ENCODE measurements around the gene HMCN1. TPM values are rescaled to one million over a fixed set of nuclear protein-coding genes. Genes with fewer than 3 reads are reported as not detected.
"Not testable (repeated sequence)": the region's sequence is repeated elsewhere in the genome, so short reads cannot be mapped to it uniquely, and the experiment has no call there.

HMCN1 gene
- total RNA-seq, 1 donor from 2014 or later: 80.0 TPM

- H3K4me1 Mint-ChIP-seq (ENCODE audit: low read depth): peaks cover 48% of the 10 kb centered on the region
- DNase-seq (ENCODE audit: low spot score): no peak
- no peaks in the 10 kb centered on the region for H3K27me3 Mint-ChIP-seq (ENCODE audit: low read depth)
- H3K27ac Mint-ChIP-seq (ENCODE audit: unreplicated experiment): no peak overlapping the region
- peaks cover 15% of the 10 kb centered on the region for H3K36me3 Mint-ChIP-seq (ENCODE audit: low read depth)
- TF ChIP-seq, protein P1, sequence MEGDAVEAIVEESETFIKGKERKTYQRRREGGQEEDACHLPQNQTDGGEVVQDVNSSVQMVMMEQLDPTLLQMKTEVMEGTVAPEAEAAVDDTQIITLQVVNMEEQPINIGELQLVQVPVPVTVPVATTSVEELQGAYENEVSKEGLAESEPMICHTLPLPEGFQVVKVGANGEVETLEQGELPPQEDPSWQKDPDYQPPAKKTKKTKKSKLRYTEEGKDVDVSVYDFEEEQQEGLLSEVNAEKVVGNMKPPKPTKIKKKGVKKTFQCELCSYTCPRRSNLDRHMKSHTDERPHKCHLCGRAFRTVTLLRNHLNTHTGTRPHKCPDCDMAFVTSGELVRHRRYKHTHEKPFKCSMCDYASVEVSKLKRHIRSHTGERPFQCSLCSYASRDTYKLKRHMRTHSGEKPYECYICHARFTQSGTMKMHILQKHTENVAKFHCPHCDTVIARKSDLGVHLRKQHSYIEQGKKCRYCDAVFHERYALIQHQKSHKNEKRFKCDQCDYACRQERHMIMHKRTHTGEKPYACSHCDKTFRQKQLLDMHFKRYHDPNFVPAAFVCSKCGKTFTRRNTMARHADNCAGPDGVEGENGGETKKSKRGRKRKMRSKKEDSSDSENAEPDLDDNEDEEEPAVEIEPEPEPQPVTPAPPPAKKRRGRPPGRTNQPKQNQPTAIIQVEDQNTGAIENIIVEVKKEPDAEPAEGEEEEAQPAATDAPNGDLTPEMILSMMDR (IDR thresholded peaks at IDR 0.05): no peak
- peaks cover 5% of the 10 kb centered on the region for H3K9me3 Mint-ChIP-seq (ENCODE audit: low read depth)
- H3K4me3 Mint-ChIP-seq (ENCODE audit: unreplicated experiment): no peak overlapping the region
Observed at GRCh38 chr1:186179231-186179630, 445.0 kb downstream of the HMCN1 start.

GRCh38 chr1:186183219-186183618, 449.0 kb downstream of the HMCN1 start:
- peaks cover 76% of the 10 kb centered on the region for H3K4me1 Mint-ChIP-seq (ENCODE audit: low read depth)
- TF ChIP-seq, protein P1 (IDR thresholded peaks at IDR 0.05): no peak
- H3K4me3 Mint-ChIP-seq (ENCODE audit: unreplicated experiment): no peak overlapping the region
- no peaks in the 10 kb centered on the region for H3K27me3 Mint-ChIP-seq (ENCODE audit: low read depth)
- no peak for DNase-seq (ENCODE audit: low spot score)
- H3K9me3 Mint-ChIP-seq (ENCODE audit: low read depth): peaks cover 5% of the 10 kb centered on the region
- H3K27ac Mint-ChIP-seq (ENCODE audit: unreplicated experiment): peak overlapping the region; percentile 78
- peaks cover 10% of the 10 kb centered on the region for H3K36me3 Mint-ChIP-seq (ENCODE audit: low read depth)

GRCh38 chr1:186183970-186184628, 449.9 kb downstream of the HMCN1 start:
- H3K4me1 Mint-ChIP-seq (ENCODE audit: low read depth): peaks cover 81% of the 10 kb centered on the region
- TF ChIP-seq, protein P1 (IDR thresholded peaks at IDR 0.05): no peak
- H3K36me3 Mint-ChIP-seq (ENCODE audit: low read depth): peaks cover 6% of the 10 kb centered on the region
- H3K27me3 Mint-ChIP-seq (ENCODE audit: low read depth): no peaks in the 10 kb centered on the region
- peaks cover 5% of the 10 kb centered on the region for H3K9me3 Mint-ChIP-seq (ENCODE audit: low read depth)
- DNase-seq (ENCODE audit: low spot score): no peak
- peak overlapping the region; percentile 59 for H3K4me3 Mint-ChIP-seq (ENCODE audit: unreplicated experiment)
- peak overlapping the region; percentile 78 for H3K27ac Mint-ChIP-seq (ENCODE audit: unreplicated experiment)

DNA sequence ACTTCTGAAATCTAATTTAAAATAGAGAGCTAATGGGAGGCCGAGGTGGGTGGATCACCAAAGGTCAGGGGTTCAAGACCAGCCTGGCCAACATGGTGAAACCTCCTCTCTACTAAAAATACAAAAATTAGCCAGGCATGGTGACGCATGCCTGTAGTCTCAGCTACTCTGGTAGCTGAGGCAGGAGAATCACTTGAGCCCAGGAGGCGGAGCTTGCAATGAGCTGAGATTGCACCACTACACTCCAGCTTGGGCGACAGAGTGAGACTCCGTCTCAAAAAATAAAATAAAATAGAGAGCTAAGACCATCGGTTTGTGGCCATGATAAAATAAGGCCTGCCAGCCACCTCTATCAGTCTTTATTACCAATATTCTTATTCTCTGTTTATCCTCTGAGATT, 452.1 kb downstream of the HMCN1 start:
- peaks cover 79% of the 10 kb centered on the region for H3K4me1 Mint-ChIP-seq (ENCODE audit: low read depth)
- H3K9me3 Mint-ChIP-seq (ENCODE audit: low read depth); DNase-seq (ENCODE audit: low spot score); H3K27me3 Mint-ChIP-seq (ENCODE audit: low read depth); H3K4me3 Mint-ChIP-seq (ENCODE audit: unreplicated experiment); H3K36me3 Mint-ChIP-seq (ENCODE audit: low read depth); H3K27ac Mint-ChIP-seq (ENCODE audit: unreplicated experiment): not testable (repeated sequence)

DNA sequence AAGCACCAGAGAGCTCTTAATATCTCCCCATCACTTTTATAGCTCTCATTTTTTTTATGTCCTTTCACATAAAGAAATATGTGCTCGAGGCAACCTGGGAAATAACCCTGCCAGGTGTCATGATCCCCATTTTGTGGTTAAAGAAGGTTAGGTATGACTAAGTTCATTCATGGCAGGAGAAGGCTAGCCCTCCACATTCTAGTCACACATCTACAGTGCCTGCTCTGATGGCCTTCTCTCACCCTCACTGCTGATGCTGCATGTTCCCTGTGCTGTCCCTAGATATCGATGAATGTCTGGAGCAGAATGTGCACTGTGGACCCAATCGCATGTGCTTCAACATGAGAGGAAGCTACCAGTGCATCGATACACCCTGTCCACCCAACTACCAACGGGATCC, 453.4 kb downstream of the HMCN1 start:
- no peaks in the 10 kb centered on the region for H3K27me3 Mint-ChIP-seq (ENCODE audit: low read depth)
- H3K4me3 Mint-ChIP-seq (ENCODE audit: unreplicated experiment): no peak overlapping the region
- no peaks in the 10 kb centered on the region for H3K36me3 Mint-ChIP-seq (ENCODE audit: low read depth)
- TF ChIP-seq, protein P1 (IDR thresholded peaks at IDR 0.05): no peak
- peak overlapping the region; percentile 84 for H3K27ac Mint-ChIP-seq (ENCODE audit: unreplicated experiment)
- H3K9me3 Mint-ChIP-seq (ENCODE audit: low read depth): no peaks in the 10 kb centered on the region
- H3K4me1 Mint-ChIP-seq (ENCODE audit: low read depth): peaks cover 66% of the 10 kb centered on the region
- no peak for DNase-seq (ENCODE audit: low spot score)

GRCh38 chr1:186188004-186188539, 453.9 kb downstream of the HMCN1 start:
- TF ChIP-seq, protein P1 (IDR thresholded peaks at IDR 0.05): no peak
- H3K9me3 Mint-ChIP-seq (ENCODE audit: low read depth): no peaks in the 10 kb centered on the region
- no peaks in the 10 kb centered on the region for H3K27me3 Mint-ChIP-seq (ENCODE audit: low read depth)
- H3K4me1 Mint-ChIP-seq (ENCODE audit: low read depth): peaks cover 61% of the 10 kb centered on the region
- no peaks in the 10 kb centered on the region for H3K36me3 Mint-ChIP-seq (ENCODE audit: low read depth)
- H3K27ac Mint-ChIP-seq (ENCODE audit: unreplicated experiment): peak overlapping the region; percentile 84
- DNase-seq (ENCODE audit: low spot score): no peak
- H3K4me3 Mint-ChIP-seq (ENCODE audit: unreplicated experiment): no peak overlapping the region

All from chondrocyte (in vitro differentiated cells).